Measurements from ENCODE around the gene IGF1. TPM values are rescaled to one million over a fixed set of nuclear protein-coding genes. Genes with fewer than 3 reads are reported as not detected.

Gene IGF1
- total RNA-seq, 2 donors from 2014 or later: not detected

DNA sequence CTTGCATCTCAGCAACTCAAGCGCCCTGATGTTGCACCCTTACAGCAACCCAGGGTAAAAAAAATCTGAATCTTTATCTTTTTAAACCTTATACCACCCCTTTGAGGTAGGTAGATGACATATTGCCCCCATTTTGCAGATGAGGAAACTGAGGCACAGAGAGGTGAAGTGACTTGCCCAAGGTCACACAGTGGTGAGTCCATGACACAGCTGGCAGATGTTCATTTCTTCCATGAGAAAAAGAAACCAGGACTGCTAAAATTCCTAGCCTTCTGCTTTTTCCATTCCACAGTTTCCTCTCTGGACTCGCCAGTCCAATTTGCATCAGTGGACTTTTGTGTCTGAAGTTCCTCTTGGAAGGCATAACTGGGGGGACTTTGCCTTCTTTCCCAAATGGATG lies 79.3 kb downstream of the IGF1 start:
- Histone ChIP-seq H3K27me3 (ENCODE audit: control insufficient read depth, insufficient read depth, low read length, poor library complexity, severe bottlenecking) (peaks cover 50% of the 10 kb centered on the region), H3K9ac (ENCODE audit: extremely low read depth, low read length, poor library complexity, severe bottlenecking) (no peak overlapping the region), H3K9me3 (ENCODE audit: control insufficient read depth, low read length) (no peaks in the 10 kb centered on the region), H3K4me3 (ENCODE audit: low read length) (no peak overlapping the region), H3K36me3 (ENCODE audit: control insufficient read depth, insufficient read depth, low read length) (no peaks in the 10 kb centered on the region), H3K4me1 (ENCODE audit: control insufficient read depth, insufficient read depth, low read length) (peaks cover 2% of the 10 kb centered on the region), H3K27ac (ENCODE audit: low read depth, low read length) (no peak overlapping the region)
- H3K4me3 Mint-ChIP-seq: no peak overlapping the region
- TF ChIP-seq, protein P1, sequence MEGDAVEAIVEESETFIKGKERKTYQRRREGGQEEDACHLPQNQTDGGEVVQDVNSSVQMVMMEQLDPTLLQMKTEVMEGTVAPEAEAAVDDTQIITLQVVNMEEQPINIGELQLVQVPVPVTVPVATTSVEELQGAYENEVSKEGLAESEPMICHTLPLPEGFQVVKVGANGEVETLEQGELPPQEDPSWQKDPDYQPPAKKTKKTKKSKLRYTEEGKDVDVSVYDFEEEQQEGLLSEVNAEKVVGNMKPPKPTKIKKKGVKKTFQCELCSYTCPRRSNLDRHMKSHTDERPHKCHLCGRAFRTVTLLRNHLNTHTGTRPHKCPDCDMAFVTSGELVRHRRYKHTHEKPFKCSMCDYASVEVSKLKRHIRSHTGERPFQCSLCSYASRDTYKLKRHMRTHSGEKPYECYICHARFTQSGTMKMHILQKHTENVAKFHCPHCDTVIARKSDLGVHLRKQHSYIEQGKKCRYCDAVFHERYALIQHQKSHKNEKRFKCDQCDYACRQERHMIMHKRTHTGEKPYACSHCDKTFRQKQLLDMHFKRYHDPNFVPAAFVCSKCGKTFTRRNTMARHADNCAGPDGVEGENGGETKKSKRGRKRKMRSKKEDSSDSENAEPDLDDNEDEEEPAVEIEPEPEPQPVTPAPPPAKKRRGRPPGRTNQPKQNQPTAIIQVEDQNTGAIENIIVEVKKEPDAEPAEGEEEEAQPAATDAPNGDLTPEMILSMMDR (conservative IDR thresholded peaks at IDR 0.05): no peak
- 86 to 100% methylated on average over 1 to 2 of the region's 2 CpGs for WGBS, 2 experiments (ENCODE audit: insufficient coverage in 1 of 2, insufficient read length in 1 of 2)
- H3K27me3 Mint-ChIP-seq (ENCODE audit: insufficient read depth): peaks cover 39% of the 10 kb centered on the region
- H3K27ac Mint-ChIP-seq: no peak overlapping the region
- no peaks in the 10 kb centered on the region for H3K9me3 Mint-ChIP-seq
- peaks cover 12% of the 10 kb centered on the region for H3K4me1 Mint-ChIP-seq
- no peaks in the 10 kb centered on the region for H3K36me3 Mint-ChIP-seq (ENCODE audit: low read depth)
- DNase-seq: no peak

DNA sequence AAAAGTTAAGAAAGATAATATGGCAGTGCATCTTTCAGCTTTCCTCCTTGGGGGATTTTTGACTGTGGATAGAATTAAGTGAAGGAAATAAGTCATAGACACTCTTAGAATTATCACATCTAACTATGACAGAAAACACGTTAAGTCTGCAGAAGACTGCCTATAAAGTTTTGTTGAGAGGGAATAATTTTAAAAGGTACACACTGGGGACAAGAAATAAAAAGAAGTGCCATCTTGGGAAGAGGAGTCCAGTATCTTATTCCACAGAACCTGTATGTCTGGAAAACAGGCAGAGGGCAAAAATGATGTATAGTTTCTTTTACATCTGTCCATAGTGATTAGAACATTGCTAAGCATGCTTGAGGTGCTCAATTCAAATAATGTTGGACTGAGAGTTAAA lies 80.7 kb downstream of the IGF1 start:
- Mint-ChIP-seq H3K4me1 (peaks cover 12% of the 10 kb centered on the region), H3K36me3 (ENCODE audit: low read depth) (no peaks in the 10 kb centered on the region), H3K27ac (no peak overlapping the region), H3K27me3 (ENCODE audit: insufficient read depth) (peaks cover 45% of the 10 kb centered on the region), H3K9me3 (no peaks in the 10 kb centered on the region), H3K4me3 (no peak overlapping the region)
- Histone ChIP-seq H3K4me3 (ENCODE audit: low read length) (no peak overlapping the region), H3K36me3 (ENCODE audit: control insufficient read depth, insufficient read depth, low read length) (no peaks in the 10 kb centered on the region), H3K9me3 (ENCODE audit: control insufficient read depth, low read length) (no peaks in the 10 kb centered on the region), H3K9ac (ENCODE audit: extremely low read depth, low read length, poor library complexity, severe bottlenecking) (no peak overlapping the region), H3K4me1 (ENCODE audit: control insufficient read depth, insufficient read depth, low read length) (no peaks in the 10 kb centered on the region), H3K27me3 (ENCODE audit: control insufficient read depth, insufficient read depth, low read length, poor library complexity, severe bottlenecking) (peaks cover 62% of the 10 kb centered on the region), H3K27ac (ENCODE audit: low read depth, low read length) (no peak overlapping the region)
- 29% methylated on average over 1 of the region's 1 CpG; no CpG with 5 or more reads in 1 of the 2 experiments for WGBS, 2 experiments (ENCODE audit: insufficient coverage in 1 of 2, insufficient read length in 1 of 2)
- no peak for DNase-seq
- TF ChIP-seq, protein P1 (conservative IDR thresholded peaks at IDR 0.05): no peak

DNA sequence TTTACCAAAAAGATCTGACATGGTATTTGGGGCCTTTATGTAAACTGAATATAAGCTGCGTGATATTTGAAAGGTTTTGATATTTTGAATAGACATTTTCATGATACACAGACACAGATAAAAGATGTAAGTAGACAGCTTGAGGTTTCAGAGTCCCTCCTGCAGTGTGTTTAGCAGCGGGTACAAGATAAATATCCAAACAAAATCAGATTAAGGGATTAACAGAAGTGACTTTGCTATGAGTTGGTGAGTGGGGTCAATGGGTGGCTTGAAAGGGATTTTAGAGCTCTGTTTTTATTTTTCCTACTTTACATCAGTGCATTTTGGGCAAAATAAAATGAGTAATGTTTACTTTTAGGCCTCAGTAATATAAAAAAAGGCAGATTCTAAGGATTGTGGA lies 84.1 kb downstream of the IGF1 start:
- peaks cover 6% of the 10 kb centered on the region for H3K4me1 ChIP-seq (ENCODE audit: control insufficient read depth, insufficient read depth, low read length)
- H3K36me3 ChIP-seq (ENCODE audit: control insufficient read depth, insufficient read depth, low read length): no peaks in the 10 kb centered on the region
- Mint-ChIP-seq H3K4me3 (no peak overlapping the region), H3K4me1 (peaks cover 20% of the 10 kb centered on the region), H3K36me3 (ENCODE audit: low read depth) (no peaks in the 10 kb centered on the region), H3K27me3 (ENCODE audit: insufficient read depth) (peaks cover 68% of the 10 kb centered on the region), H3K27ac (no peak overlapping the region), H3K9me3 (no peaks in the 10 kb centered on the region)
- H3K27ac ChIP-seq (ENCODE audit: low read depth, low read length): no peak overlapping the region
- H3K9me3 ChIP-seq (ENCODE audit: control insufficient read depth, low read length): no peaks in the 10 kb centered on the region
- TF ChIP-seq, protein P1 (conservative IDR thresholded peaks at IDR 0.05): no peak
- H3K4me3 ChIP-seq (ENCODE audit: low read length): no peak overlapping the region
- H3K27me3 ChIP-seq (ENCODE audit: control insufficient read depth, insufficient read depth, low read length, poor library complexity, severe bottlenecking): peaks cover 79% of the 10 kb centered on the region
- 58 to 83% methylated on average over 1 to 2 of the region's 2 CpGs for WGBS, 2 experiments (ENCODE audit: insufficient coverage in 1 of 2, insufficient read length in 1 of 2)
- no peak overlapping the region for H3K9ac ChIP-seq (ENCODE audit: extremely low read depth, low read length, poor library complexity, severe bottlenecking)
- DNase-seq: no peak

Measured in endodermal cell (in vitro differentiated cells).